GM23338 (cell line): ENCODE results near the gene TTLL5. TPM values are rescaled to one million over a fixed set of nuclear protein-coding genes. Genes with fewer than 3 reads are reported as not detected.

Source experiments
- ATAC-seq: fragments of 200-7000 bp; cut with Tn5 transposase; 3 replicates; pipeline ENCODE4 v1.9.1; 2020
- DNase-seq: peaks from one replicate; pipeline ENCODE4 v3.0.0-alpha.2; 2015; ENCODE audit warnings: low spot score
- H2AFZ ChIP-seq: fragments of 200-600 bp; sonication (generic); 2 replicates; pipeline ENCODE4 v1.8.0; 2016; ENCODE audit warnings: antibody characterized with exemption, mild to moderate bottlenecking, moderate library complexity
- H3F3A ChIP-seq: fragments of 200-600 bp; sonication (generic); replicated peaks from 2 replicates; pipeline ENCODE4 v1.8.0; 2017; ENCODE audit warnings: antibody characterized with exemption, mixed run types, low read depth
- H3K27ac ChIP-seq: fragments of 200-600 bp; sonication (generic); 2 replicates; pipeline ENCODE4 v1.6.1; 2016; ENCODE audit warnings: low read depth
- H3K27me3 ChIP-seq: fragments of 200-600 bp; sonication (generic); 2 replicates; pipeline ENCODE4 v1.8.0; 2016; ENCODE audit warnings: mild to moderate bottlenecking, mixed run types, moderate library complexity; ENCODE audit not compliant: insufficient read depth
- H3K36me3 ChIP-seq: fragments of 200-600 bp; sonication (generic); 2 replicates; pipeline ENCODE4 v1.8.0; 2016; ENCODE audit warnings: mild to moderate bottlenecking; ENCODE audit not compliant: insufficient read depth
- H3K4me1 ChIP-seq: fragments of 200-600 bp; sonication (generic); 2 replicates; pipeline ENCODE4 v1.8.0; 2016; ENCODE audit warnings: mild to moderate bottlenecking, moderate library complexity; ENCODE audit not compliant: insufficient read depth
- H3K4me2 ChIP-seq: fragments of 200-600 bp; sonication (generic); 2 replicates; pipeline ENCODE4 v1.7.1; 2017; ENCODE audit warnings: mixed run types
- H3K4me3 ChIP-seq: fragments of 200-600 bp; sonication (generic); 2 replicates; pipeline ENCODE4 v1.6.1; 2016; ENCODE audit warnings: mixed run types
- H3K79me2 ChIP-seq: fragments of 200-600 bp; sonication (generic); replicated peaks from 2 replicates; pipeline ENCODE4 v1.8.0; 2017; ENCODE audit warnings: mild to moderate bottlenecking; ENCODE audit not compliant: insufficient read depth
- H3K9me2 ChIP-seq: fragments of 200-600 bp; sonication (generic); 2 replicates; pipeline ENCODE4 v1.8.0; 2017; ENCODE audit not compliant: insufficient read depth
- H4K20me1 ChIP-seq: fragments of 200-600 bp; sonication (generic); replicated peaks from 2 replicates; pipeline ENCODE4 v1.8.0; 2017; ENCODE audit warnings: mild to moderate bottlenecking; ENCODE audit not compliant: insufficient read depth
- H3K27ac Mint-ChIP-seq: 2 replicates; pipeline ENCODE4 v1.8.0; 2020; ENCODE audit warnings: inconsistent platforms, mild to moderate bottlenecking, moderate library complexity, mixed read lengths
- H3K27me3 Mint-ChIP-seq: 3 replicates; pipeline ENCODE4 v1.8.0; 2022; ENCODE audit warnings: low read depth, mild to moderate bottlenecking, moderate library complexity, mixed read lengths, inconsistent platforms; ENCODE audit not compliant: insufficient read depth, poor library complexity
- H3K36me3 Mint-ChIP-seq: 3 replicates; pipeline ENCODE4 v1.8.0; 2021; ENCODE audit warnings: low read depth, mild to moderate bottlenecking, inconsistent platforms, moderate library complexity, mixed read lengths
- H3K4me1 Mint-ChIP-seq: 3 replicates; pipeline ENCODE4 v1.8.0; 2020; ENCODE audit warnings: mild to moderate bottlenecking, inconsistent platforms, mixed read lengths
- H3K4me3 Mint-ChIP-seq: 3 replicates; pipeline ENCODE4 v1.8.0; 2021; ENCODE audit warnings: moderate library complexity, mild to moderate bottlenecking, inconsistent platforms, mixed read lengths
- H3K9me3 Mint-ChIP-seq: 3 replicates; pipeline ENCODE4 v1.8.0; 2020; ENCODE audit warnings: moderate library complexity, mild to moderate bottlenecking, inconsistent platforms, mixed read lengths
- CTCF ChIP-seq, 2 experiments: fragments of 200-600 bp in 1 of 2; sonication (generic) in 1 of 2; conservative IDR thresholded peaks; 2 replicates each; pipeline versions ENCODE4 v1.5.1 to v1.6.1; 2016 to 2017; ENCODE audit warnings: antibody characterized with exemption in 2 of 2, low read depth in 2 of 2, mild to moderate bottlenecking in 2 of 2, moderate library complexity in 1 of 2
- EZH2 ChIP-seq: fragments of 200-600 bp; sonication (generic); IDR thresholded peaks from one replicate; pipeline ENCODE4 v1.8.0; 2017; ENCODE audit warnings: antibody characterized with exemption, mild to moderate bottlenecking, low read depth; ENCODE audit not compliant: unreplicated experiment
- EZH2phosphoT487 ChIP-seq: fragments of 200-600 bp; sonication (generic); IDR thresholded peaks from one replicate; pipeline ENCODE4 v1.8.1; 2018; ENCODE audit warnings: antibody characterized with exemption; ENCODE audit not compliant: unreplicated experiment
- JUNB ChIP-seq: IDR thresholded peaks from one replicate; pipeline ENCODE4 v1.6.1; 2016; ENCODE audit warnings: antibody characterized with exemption; ENCODE audit not compliant: unreplicated experiment
- POLR2AphosphoS5 ChIP-seq: IDR thresholded peaks from 2 replicates; pipeline ENCODE4 v1.6.1; 2016; ENCODE audit warnings: antibody characterized with exemption, low read depth
- STAT1 ChIP-seq: IDR thresholded peaks from one replicate; pipeline ENCODE4 v1.6.1; 2016; ENCODE audit warnings: antibody characterized with exemption; ENCODE audit not compliant: unreplicated experiment
- ZNF114 ChIP-seq: fragments of 250-450 bp; sonication (Bioruptor Pico); IDR thresholded peaks from 2 replicates; pipeline ENCODE4 v1.5.0; 2020; ENCODE audit warnings: mild to moderate bottlenecking, moderate library complexity
- ZNF331 ChIP-seq: fragments of 250-450 bp; sonication (Bioruptor Pico); IDR thresholded peaks from 2 replicates; pipeline ENCODE4 v1.5.0; 2020; ENCODE audit warnings: low read depth, mild to moderate bottlenecking, moderate library complexity
- polyA plus RNA-seq: library from polyadenylated mRNA; unstranded; fragments of >200 nt; fragmentation: Nextera tagmentation; extraction: Ambion mirVana; gene quantifications from 2 replicates; pipeline ENCODE4 v1.2.1, GENCODE V29; 2016
- total RNA-seq: library from RNA; depleted of rRNA; stranded (reverse); fragments of >200 nt; shearing (Covaris generic); gene quantifications from 2 replicates; pipeline ENCODE4 v1.2.3, GENCODE V29; 2014
- TF ChIP-seq, protein P1 (sequence below): IDR thresholded peaks from one replicate; pipeline ENCODE4 v1.6.1; 2018; ENCODE audit warnings: antibody characterized with exemption; ENCODE audit not compliant: unreplicated experiment

Gene TTLL5
- total and polyA plus RNA-seq, 2 experiments from 2014 or later: 33.5 to 35.4 TPM

DNA sequence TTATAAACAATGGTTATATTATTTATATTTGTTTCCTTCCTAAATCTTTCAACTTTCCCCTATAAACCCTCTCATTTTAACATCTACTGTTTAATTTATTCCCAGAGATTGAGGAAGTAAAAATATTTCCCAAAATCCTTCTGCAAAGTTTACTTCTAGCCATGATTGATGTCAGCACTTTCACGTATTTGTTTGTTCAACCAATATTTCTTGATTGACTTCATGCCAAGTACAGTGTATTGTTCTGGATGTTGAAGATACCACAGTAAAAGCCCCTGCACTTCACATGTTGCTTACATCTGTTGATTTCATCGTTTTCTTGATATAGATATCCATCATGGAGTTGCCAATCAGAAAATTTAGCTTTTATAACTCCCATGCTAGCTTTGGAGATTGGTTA, 81.8 kb downstream of the TTLL5 start:
- peaks cover 3% of the 10 kb centered on the region; the same call in 2 of the 3 replicates for H3K9me3 Mint-ChIP-seq
- Histone ChIP-seq H3K27me3 (no peaks in the 10 kb centered on the region), H3K27ac (no peak overlapping the region), H3K79me2 (no peaks in the 10 kb centered on the region), H3K4me1 (no peaks in the 10 kb centered on the region), H3K9me2 (no peaks in the 10 kb centered on the region), H2AFZ (no peak overlapping the region), H4K20me1 (0 out of 2 replicates have a peak, but pooled peaks cover 5% of the 10 kb centered on the region), H3K36me3 (no peaks in the 10 kb centered on the region; the same call in 1 of the 2 replicates), H3F3A (no peaks in the 10 kb centered on the region), H3K4me2 (no peak overlapping the region), H3K4me3 (no peak overlapping the region)
- TF ChIP-seq POLR2AphosphoS5 (no peak), EZH2 (no peak), CTCF (conservative IDR thresholded peaks at IDR 0.05; ENCODE audit: low read depth in 2 of 2) (no peak)
- TF ChIP-seq, protein P1, sequence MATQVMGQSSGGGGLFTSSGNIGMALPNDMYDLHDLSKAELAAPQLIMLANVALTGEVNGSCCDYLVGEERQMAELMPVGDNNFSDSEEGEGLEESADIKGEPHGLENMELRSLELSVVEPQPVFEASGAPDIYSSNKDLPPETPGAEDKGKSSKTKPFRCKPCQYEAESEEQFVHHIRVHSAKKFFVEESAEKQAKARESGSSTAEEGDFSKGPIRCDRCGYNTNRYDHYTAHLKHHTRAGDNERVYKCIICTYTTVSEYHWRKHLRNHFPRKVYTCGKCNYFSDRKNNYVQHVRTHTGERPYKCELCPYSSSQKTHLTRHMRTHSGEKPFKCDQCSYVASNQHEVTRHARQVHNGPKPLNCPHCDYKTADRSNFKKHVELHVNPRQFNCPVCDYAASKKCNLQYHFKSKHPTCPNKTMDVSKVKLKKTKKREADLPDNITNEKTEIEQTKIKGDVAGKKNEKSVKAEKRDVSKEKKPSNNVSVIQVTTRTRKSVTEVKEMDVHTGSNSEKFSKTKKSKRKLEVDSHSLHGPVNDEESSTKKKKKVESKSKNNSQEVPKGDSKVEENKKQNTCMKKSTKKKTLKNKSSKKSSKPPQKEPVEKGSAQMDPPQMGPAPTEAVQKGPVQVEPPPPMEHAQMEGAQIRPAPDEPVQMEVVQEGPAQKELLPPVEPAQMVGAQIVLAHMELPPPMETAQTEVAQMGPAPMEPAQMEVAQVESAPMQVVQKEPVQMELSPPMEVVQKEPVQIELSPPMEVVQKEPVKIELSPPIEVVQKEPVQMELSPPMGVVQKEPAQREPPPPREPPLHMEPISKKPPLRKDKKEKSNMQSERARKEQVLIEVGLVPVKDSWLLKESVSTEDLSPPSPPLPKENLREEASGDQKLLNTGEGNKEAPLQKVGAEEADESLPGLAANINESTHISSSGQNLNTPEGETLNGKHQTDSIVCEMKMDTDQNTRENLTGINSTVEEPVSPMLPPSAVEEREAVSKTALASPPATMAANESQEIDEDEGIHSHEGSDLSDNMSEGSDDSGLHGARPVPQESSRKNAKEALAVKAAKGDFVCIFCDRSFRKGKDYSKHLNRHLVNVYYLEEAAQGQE: no peak
- H3K27ac Mint-ChIP-seq: no peak overlapping the region
- H3K36me3 Mint-ChIP-seq: peaks cover 44% of the 10 kb centered on the region
- no peak for DNase-seq
- no peak for ATAC-seq
- no peaks in the 10 kb centered on the region for H3K27me3 Mint-ChIP-seq
- H3K4me1 Mint-ChIP-seq: no peaks in the 10 kb centered on the region
- H3K4me3 Mint-ChIP-seq: no peak overlapping the region

- no peaks in the 10 kb centered on the region for H3K9me2 ChIP-seq
- no peaks in the 10 kb centered on the region for H3F3A ChIP-seq
- no peak overlapping the region for H3K4me3 Mint-ChIP-seq
- no peaks in the 10 kb centered on the region for H3K27me3 Mint-ChIP-seq
- TF ChIP-seq CTCF (conservative IDR thresholded peaks at IDR 0.05; ENCODE audit: low read depth in 2 of 2) (no peak), ZNF331 (no peak), EZH2phosphoT487 (no peak), ZNF114 (CRISPR knock-in tag) (no peak), JUNB (no peak), STAT1 (no peak)
- H3K4me1 Mint-ChIP-seq: no peaks in the 10 kb centered on the region
- no peaks in the 10 kb centered on the region for H4K20me1 ChIP-seq
- no peak overlapping the region for H3K27ac ChIP-seq
- H3K36me3 ChIP-seq: no peaks in the 10 kb centered on the region; the same call in 1 of the 2 replicates
- no peaks in the 10 kb centered on the region for H3K4me1 ChIP-seq
- H3K79me2 ChIP-seq: no peaks in the 10 kb centered on the region
- H2AFZ ChIP-seq: no peak overlapping the region
- H3K36me3 Mint-ChIP-seq: peaks cover 43% of the 10 kb centered on the region
- no peak overlapping the region for H3K27ac Mint-ChIP-seq
- ATAC-seq (no peak), DNase-seq (no peak)
- no peak overlapping the region for H3K4me2 ChIP-seq
- H3K27me3 ChIP-seq: no peaks in the 10 kb centered on the region
- peaks cover 3% of the 10 kb centered on the region; the same call in 2 of the 3 replicates for H3K9me3 Mint-ChIP-seq
- H3K4me3 ChIP-seq: no peak overlapping the region
Observed at GRCh38 chr14:75747899-75748298, 86.9 kb downstream of the TTLL5 start.
